KOPT-K1 (cell line): ENCODE data around the gene SEMA6C.

Source experiments
- H3K27ac ChIP-seq: fragments of 200-600 bp; sonication (generic); 2 replicates; pipeline ENCODE4 v1.5.1; 2016; ENCODE audit warnings: antibody characterized with exemption, mild to moderate bottlenecking, low read depth, low read length; ENCODE audit not compliant: poor library complexity, severe bottlenecking
- H3K36me3 ChIP-seq: fragments of 200-600 bp; sonication (generic); 2 replicates; pipeline ENCODE4 v1.5.1; 2017; ENCODE audit warnings: antibody characterized with exemption, mild to moderate bottlenecking, low read length, moderate library complexity; ENCODE audit not compliant: insufficient read depth
- H3K9me3 ChIP-seq: fragments of 200-600 bp; sonication (generic); 2 replicates; pipeline ENCODE4 v1.5.1; 2017; ENCODE audit warnings: antibody characterized with exemption, low read length, mild to moderate bottlenecking; ENCODE audit not compliant: insufficient read depth, poor library complexity, severe bottlenecking

Gene SEMA6C

DNA sequence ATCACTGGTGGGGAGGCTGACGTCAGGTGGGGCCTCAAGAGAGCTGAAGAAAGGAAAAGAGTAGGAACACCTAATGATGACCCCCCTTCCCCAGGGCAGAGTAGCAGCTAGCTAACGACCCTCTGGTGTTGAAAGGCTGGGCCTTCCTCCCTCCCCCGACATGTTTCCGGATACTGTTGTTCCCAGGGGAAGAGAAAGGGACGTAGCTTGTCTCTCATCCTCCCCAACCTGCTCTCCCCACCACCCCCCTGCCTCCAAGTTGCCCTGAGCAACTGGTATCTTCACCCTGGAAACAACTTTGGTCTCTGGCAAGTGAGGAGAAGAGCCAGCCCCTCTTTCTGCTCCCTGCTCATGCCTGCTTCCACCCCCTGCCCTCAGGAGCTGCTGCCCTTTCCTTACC, 2.4 kb downstream of the SEMA6C start:
- no peaks in the 10 kb centered on the region for H3K9me3 ChIP-seq
- no peaks in the 10 kb centered on the region for H3K36me3 ChIP-seq
- no peak overlapping the region for H3K27ac ChIP-seq

DNA sequence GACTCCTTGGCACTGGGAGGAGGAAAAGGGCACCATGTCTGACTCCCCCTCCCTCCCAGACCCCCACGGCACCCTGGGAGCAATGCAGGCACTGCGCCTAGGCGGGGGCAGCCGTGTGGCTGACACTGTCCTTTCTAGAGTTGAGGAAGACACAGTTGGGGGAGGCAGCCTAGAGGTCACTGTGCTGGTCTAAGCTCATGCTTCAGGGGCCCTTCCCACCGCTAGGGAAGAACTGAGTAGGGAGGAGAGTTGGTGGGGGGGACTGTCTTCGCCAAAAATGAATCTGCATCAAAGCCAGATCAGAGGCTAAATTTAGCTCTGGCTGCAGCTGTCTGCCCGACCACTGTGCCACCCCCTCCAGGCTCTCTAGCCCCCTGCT, 3.4 kb downstream of the SEMA6C start:
- Histone ChIP-seq H3K27ac (no peak overlapping the region), H3K36me3 (no peaks in the 10 kb centered on the region), H3K9me3 (no peaks in the 10 kb centered on the region)

DNA sequence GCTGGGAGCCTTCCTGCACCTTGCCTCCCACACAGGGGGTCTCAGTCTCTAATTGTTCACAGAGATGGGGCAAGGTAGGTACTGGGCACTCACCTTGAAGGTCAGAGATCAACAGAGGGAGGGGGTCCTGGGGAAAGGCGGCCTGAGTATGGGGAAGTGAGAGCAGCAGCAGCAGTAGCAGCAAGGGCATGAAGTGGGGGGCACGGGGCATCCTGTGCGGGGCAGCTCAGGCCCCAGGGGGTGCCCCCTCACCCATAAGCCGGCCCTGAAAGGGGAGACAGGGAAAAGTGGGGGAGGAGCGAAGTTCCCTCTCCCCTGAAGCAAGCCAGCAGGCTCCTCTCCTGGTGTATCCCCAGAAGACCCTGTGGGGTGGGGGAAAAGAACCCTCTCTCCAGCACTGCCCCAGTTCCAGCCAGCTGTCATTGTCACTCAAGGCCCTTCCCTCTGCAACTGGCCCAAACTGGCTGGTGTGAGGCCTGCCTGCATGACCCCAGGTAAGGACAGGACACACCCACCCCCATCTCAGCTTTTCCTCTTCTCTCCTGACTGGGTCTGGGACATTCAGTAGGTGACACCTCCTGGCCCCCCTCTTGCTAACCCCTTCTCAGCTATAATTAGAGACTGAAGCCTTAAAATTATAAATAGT, 3.9 kb downstream of the SEMA6C start:
- Histone ChIP-seq H3K9me3 (no peaks in the 10 kb centered on the region), H3K27ac (no peak overlapping the region), H3K36me3 (no peaks in the 10 kb centered on the region)

DNA sequence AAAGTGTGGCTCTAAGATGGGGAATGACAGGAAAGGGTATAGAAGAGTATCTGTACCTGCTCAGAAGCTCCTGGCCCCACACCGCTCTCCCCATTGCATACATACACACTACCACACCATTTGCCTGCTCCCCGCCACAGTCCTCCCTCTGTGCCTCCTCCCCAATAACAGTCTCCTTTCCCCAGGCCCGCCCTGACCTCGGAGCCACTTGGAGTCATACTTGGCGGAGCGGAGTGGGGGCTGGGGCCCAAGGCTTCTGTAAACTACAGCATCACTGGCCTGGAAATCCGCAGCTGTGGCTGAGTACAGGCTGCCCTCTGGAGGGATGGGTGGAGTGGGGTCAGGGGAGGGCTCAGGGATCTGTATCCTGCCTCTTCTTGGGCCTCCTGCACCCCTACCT, 8.6 kb downstream of the SEMA6C start:
- H3K27ac ChIP-seq, result no peak overlapping the region
- no peaks in the 10 kb centered on the region for H3K9me3 ChIP-seq
- H3K36me3 ChIP-seq, result no peaks in the 10 kb centered on the region

DNA sequence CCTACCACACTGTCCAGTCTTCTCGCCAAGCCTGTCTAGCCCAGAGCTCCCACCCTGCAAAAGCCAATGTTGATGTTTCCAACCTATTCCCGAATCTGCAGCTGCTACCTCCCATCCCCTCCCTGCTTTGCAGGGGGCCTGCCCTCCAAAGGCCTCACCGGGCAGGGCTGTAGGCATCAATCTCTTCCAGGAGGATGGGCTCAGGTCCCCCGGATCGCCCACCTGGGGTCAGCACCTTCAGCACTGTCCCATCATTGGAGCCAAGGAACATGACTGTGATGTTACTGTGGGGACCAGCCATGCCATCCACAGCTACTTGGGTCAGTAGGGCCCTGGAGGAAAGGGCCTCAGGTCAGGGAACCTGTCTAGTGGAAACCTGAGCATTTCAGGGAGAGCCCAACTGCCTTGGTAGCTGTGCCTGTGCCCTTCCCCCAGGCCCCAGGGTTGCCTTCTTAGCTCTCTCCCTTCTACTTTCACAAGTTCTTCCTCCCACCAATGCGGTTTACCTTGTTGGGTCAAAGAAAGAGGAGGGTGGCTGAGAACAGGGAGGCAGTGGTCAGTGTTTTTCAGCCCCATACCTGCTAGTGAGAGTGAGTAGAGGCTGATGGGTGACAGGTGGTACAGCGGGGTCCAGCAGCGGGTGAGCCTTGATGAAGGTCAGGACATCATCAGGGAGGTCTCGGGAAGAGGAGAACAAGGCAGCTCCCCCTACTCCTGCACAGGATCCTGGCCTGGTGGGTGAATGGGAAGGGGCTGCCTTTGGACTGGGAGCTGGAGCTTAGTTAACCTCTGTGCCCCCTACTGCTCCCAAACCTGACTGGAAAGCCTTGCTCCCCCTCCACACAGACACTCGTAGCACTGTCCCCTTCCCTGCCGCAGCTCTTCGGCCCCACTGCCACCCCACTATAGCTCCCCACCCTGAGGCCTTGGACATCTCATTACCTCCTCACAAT, 10.7 kb downstream of the SEMA6C start:
- Histone ChIP-seq H3K27ac (no peak overlapping the region), H3K36me3 (no peaks in the 10 kb centered on the region), H3K9me3 (no peaks in the 10 kb centered on the region)

DNA sequence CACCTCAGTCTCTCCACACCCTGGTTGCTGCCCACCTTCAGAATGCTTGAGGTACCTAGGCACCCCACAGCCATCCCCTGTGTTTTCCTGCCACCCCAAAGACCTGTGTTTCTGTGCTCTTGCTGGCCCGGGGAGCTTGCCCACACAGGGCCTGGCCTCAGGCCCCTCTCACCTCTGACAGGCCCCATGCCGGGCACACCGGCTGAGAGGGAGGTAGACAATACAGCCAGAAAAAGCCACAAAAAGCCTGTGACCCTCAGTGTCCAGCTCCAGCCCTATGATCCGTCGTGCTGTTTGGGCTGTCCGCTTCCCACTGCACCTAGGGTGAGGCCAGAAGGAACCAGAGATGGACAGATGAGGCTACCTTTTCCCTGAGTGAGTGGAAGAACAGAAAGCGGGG, 11.4 kb downstream of the SEMA6C start:
- H3K36me3 ChIP-seq, result no peaks in the 10 kb centered on the region
- no peak overlapping the region for H3K27ac ChIP-seq
- no peaks in the 10 kb centered on the region for H3K9me3 ChIP-seq

DNA sequence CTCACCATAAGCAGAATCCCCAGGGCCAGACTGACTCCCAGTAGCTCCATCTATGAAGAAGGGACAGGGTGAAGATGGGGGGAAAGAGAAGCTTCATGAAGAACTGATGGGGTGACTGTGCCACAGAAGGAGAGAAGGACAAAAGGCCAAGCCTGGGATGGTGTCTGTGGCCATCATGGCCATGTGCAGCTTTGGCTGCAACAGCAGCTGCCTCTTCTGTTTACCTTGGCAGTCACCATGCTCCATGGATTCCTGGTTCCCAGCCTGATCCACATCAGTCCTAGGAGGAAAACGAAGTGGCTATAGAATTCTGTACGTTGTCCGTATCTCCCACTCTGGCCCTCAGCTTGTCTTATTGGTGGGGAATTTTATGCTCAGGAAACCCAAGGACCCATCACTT, 12.0 kb downstream of the SEMA6C start:
- no peaks in the 10 kb centered on the region for H3K36me3 ChIP-seq
- H3K9me3 ChIP-seq, result no peaks in the 10 kb centered on the region

DNA sequence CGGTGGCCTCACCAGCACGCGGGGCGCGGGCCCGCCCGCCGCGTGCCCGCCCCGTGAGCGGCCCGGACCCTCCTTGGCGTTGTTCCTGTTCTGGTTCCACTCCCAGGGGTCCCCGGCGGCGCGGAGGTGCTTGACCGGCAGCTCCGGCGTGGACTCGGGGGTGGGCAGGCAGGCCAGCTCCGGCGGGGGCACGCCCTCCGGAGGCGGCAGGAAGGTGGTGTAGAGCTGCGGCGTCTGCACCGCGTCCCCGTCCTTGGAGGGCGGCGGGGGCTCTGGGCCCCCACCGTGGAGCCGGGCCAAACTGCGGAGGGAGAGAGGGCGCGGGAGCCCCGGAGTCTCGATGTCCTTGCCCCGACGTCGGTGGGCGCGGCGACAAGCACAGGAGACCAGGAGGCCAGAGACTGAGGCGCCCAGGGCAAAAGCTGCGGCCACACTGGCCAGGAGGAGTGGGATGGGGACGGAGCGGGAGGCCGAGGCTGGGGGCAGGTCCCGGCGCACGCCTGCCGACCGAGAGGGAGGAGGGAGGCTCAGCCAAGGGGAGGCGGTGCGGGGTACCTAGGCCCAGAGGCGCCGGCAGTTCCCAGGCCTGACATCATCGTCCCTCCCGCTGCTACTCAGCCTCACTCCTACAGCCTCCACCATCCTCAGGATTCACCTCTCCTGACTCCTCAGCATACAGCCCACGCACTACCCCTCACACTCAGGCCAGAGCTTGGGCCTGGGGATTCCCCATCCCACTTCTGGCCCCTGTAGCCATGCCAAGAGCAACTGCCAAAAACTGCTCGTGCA, 13.2 kb downstream of the SEMA6C start:
- Histone ChIP-seq H3K27ac (no peak overlapping the region), H3K36me3 (no peaks in the 10 kb centered on the region), H3K9me3 (no peaks in the 10 kb centered on the region)

More for the DNA sequence above, 12.0 kb downstream of the SEMA6C start:
- no peak overlapping the region for H3K27ac ChIP-seq

DNA sequence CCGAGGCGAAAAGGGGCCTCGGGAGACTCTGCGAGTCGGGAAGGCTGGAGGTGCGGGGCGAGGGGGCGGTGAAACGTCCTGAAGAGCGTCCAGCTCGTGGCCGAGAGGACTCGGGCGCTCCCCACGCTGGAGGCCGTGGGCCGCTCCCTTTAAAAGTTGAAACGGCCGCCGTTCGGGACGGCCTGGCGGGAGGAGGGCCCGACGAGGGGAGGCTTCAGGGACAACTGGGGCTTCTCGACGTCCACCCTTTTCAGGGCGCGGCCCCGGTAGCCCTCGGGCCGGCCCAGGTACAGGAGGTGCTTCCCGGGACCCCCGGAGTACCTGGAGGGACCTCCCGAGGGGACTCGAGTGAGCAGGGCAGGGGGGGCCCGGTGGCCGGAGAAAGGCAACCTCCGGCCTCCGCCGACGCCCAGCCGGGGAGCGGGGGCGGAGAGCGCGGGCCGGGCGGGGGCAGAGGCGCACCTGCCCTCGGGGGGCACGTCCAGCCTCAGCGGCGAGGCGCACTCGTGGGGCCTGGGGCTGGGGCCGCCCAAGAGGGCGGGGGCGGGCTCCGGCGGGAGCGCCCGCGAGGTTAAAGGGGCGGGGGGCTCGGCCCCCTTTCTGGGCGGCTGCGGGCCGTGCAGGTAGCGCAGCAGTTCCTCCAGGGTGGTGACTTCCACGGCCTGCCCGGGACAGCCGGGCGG, 14.0 kb downstream of the SEMA6C start:
- Histone ChIP-seq H3K27ac (no peak overlapping the region), H3K36me3 (no peaks in the 10 kb centered on the region), H3K9me3 (no peaks in the 10 kb centered on the region)

DNA sequence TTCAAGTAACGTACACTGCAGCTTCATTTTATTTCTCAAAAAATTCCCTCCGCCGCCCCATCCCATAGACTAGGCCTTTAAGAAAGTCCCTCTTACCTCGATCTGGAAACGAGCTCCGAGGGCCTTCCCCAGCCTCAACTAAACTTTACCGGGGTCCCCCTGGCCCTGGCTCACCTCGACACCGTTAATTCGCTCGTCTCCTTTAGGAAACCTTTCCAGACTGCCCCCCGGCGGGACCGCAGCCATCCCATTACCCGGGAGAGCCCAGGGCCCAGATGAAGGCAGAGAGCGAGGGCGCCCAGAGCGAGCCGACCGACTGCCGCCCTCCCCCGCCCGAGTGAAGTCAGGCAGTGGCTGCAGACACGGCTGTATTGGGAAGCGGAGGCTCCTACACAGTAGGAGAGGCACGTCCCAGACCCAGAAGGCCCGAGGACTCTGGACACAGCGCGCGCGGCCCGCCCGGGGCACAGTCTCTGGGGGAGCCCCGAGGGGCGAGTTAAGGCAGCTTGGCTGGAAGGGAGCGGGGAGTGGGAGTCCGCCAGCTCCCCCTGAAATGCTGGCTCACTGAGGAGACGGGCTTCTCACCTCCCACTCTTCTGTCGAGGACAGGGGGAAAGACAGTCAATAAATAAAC, 14.6 kb downstream of the SEMA6C start:
- H3K27ac ChIP-seq, result no peak overlapping the region
- H3K36me3 ChIP-seq, result no peaks in the 10 kb centered on the region
- H3K9me3 ChIP-seq, result no peaks in the 10 kb centered on the region

DNA sequence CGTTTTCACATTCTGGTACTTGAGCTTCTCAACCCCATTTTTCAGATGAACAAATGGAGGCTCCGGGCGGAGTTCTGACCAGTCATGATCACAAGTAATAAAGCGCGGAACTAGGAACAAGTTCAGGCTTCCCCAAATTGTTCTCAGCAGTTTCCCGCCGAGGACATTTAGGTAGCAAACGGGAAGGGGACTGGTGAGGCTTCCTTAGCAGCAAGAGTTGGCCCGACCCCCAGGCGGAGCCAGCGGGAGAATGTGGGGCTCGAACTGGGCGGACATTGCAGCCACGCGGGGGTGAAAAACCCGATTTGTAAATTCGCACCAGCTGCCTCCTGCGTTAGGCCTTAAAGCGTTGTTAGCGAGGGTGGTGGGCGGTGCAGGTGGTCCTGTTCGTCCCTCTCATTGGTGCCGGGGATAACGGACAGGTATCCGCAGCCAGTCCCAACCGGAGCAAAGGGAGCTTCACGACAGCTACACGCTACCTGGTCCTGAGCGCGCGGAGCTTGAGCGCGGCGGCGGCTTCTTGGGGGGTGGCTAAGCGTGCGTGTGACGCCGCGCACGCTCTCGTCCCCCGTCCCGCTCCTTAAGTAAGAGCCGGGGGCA, 15.3 kb downstream of the SEMA6C start:
- Histone ChIP-seq H3K36me3 (no peaks in the 10 kb centered on the region), H3K9me3 (no peaks in the 10 kb centered on the region), H3K27ac (no peak overlapping the region)

DNA sequence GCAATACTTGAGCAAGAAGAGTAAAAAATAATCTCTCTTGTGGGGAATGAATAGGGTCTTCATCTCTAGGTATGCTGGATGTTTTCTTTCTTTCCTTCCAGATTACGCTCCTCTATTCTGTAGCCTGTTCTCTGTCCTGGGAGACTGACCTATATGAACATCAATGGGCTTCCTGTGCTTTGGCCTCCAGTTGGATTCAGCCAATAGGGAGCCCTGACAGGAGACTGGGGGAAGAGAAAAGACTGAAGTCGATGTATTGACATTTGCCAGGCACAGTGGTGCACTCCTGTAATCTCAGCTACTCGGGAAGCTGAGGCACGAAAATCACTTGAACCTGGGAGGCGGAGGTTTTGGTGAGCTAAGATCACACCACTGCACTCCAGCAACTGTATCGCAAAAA, 17.6 kb downstream of the SEMA6C start:
- H3K9me3 ChIP-seq, result no peaks in the 10 kb centered on the region
- H3K36me3 ChIP-seq, result no peaks in the 10 kb centered on the region
- no peak overlapping the region for H3K27ac ChIP-seq

DNA sequence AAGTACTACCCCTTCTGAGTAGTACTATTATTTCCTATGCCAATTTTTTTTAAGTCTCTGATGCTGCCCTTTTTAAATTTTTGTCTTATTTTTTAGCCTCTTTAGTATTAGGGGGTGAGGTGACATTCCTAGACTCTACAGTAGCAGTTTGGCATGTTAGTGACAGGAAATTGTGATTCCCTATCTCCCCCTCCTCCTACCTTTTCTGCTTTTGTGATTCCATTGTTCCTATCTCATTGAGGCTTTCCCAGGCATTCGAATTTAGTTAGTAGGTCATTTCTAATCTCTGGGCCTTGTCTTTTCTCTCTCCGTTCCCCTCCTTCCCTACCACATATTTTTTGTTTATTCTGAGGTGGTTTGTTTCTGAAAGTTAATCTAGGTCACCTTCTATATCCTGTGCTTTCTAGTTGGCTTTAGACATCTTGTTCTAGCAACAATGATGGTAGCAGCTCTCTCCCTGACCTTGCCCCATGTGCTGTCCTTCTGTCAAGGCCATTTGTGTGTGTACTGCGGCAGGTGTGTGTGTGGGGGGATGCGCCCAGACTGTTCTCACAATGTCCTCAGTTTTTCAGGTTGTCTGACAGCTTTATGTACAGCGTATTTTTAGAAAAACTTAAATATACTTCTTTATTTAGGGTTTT, 21.5 kb downstream of the SEMA6C start:
- Histone ChIP-seq H3K27ac (no peak overlapping the region), H3K9me3 (no peaks in the 10 kb centered on the region), H3K36me3 (no peaks in the 10 kb centered on the region)

DNA sequence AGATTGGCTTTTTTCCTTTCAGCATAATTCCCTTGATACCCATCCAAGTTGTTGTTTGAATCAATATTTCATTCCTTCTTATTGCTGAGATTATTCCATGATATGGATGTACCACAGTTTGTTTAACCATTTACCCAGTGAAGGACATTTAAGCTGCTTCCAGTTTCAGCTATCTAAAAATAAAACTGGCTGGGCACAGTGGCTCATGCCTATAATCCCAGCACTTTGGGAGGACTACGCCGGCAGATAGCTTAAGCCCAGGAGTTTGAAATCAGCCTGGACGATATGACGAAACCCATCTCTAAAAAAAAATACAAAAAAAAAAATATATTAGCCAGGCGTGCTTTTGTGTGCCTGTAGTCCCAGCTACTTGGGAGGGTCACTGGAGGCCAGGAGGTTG, 32.6 kb downstream of the SEMA6C start:
- Histone ChIP-seq H3K9me3 (no peaks in the 10 kb centered on the region), H3K36me3 (peaks cover 6% of the 10 kb centered on the region; the same call in 1 of the 2 replicates), H3K27ac (no peak overlapping the region)
